Endothelial cell (in vitro differentiated cells): Measurements from ENCODE around the gene VWA8. TPM values are rescaled to one million over a fixed set of nuclear protein-coding genes. Genes with fewer than 3 reads are reported as not detected.

Experiments
- DNase-seq: peaks from one replicate; pipeline ENCODE4 v3.0.0; 2021; ENCODE audit warnings: low spot score
- H3K27ac Mint-ChIP-seq: one replicate; pipeline ENCODE4 v1.8.0; 2021; ENCODE audit warnings: mixed read lengths, inconsistent platforms; ENCODE audit not compliant: unreplicated experiment
- H3K27me3 Mint-ChIP-seq: one replicate; pipeline ENCODE4 v1.8.0; 2021; ENCODE audit warnings: mild to moderate bottlenecking, moderate library complexity, mixed read lengths, inconsistent platforms; ENCODE audit not compliant: unreplicated experiment
- H3K36me3 Mint-ChIP-seq: one replicate; pipeline ENCODE4 v1.8.0; 2021; ENCODE audit warnings: mild to moderate bottlenecking, low read depth, mixed read lengths, inconsistent platforms; ENCODE audit not compliant: unreplicated experiment
- H3K4me1 Mint-ChIP-seq: one replicate; pipeline ENCODE4 v1.8.0; 2021; ENCODE audit warnings: mild to moderate bottlenecking, mixed read lengths, inconsistent platforms; ENCODE audit not compliant: unreplicated experiment
- H3K4me3 Mint-ChIP-seq: one replicate; pipeline ENCODE4 v1.8.0; 2021; ENCODE audit warnings: mild to moderate bottlenecking, mixed read lengths, inconsistent platforms; ENCODE audit not compliant: unreplicated experiment
- H3K9me3 Mint-ChIP-seq: one replicate; pipeline ENCODE4 v1.8.0; 2021; ENCODE audit warnings: mixed read lengths, inconsistent platforms; ENCODE audit not compliant: unreplicated experiment
- CTCF ChIP-seq: fragments of 200-600 bp; sonication (generic); IDR thresholded peaks from one replicate; pipeline ENCODE4 v1.5.0; 2021; ENCODE audit warnings: antibody characterized with exemption; ENCODE audit not compliant: unreplicated experiment
- total RNA-seq: library from RNA; stranded (reverse); fragmentation: NEBNext Ultra II Directional; extraction: Animal tissue kit (Norgen Biotek cat#: 25700); gene quantifications from one replicate; pipeline ENCODE4 v1.2.1, GENCODE V29; 2021; ENCODE audit not compliant: unreplicated experiment

The VWA8 gene
- total RNA-seq, 1 donor from 2014 or later, result 8.2 TPM

- no peak for DNase-seq
These were observed 15.6 kb upstream of the VWA8 start for GRCh38 chr13:41976476-41976875.

GRCh38 chr13:41974262-41974900 lies 13.5 kb upstream of the VWA8 start:
- Mint-ChIP-seq H3K4me3 (no peak overlapping the region), H3K36me3 (no peaks in the 10 kb centered on the region), H3K4me1 (peaks cover 6% of the 10 kb centered on the region), H3K9me3 (no peaks in the 10 kb centered on the region), H3K27me3 (no peaks in the 10 kb centered on the region), H3K27ac (no peak overlapping the region)
- DNase-seq, result no peak
- TF ChIP-seq CTCF, result no peak

More at GRCh38 chr13:41976476-41976875, 15.6 kb upstream of the VWA8 start:
- H3K27me3 Mint-ChIP-seq, result no peaks in the 10 kb centered on the region
- no peak for TF ChIP-seq CTCF
- no peak overlapping the region for H3K27ac Mint-ChIP-seq
- no peaks in the 10 kb centered on the region for H3K9me3 Mint-ChIP-seq
- no peaks in the 10 kb centered on the region for H3K36me3 Mint-ChIP-seq
- no peaks in the 10 kb centered on the region for H3K4me1 Mint-ChIP-seq
- H3K4me3 Mint-ChIP-seq, result no peak overlapping the region

GRCh38 chr13:41973247-41973741 lies 12.4 kb upstream of the VWA8 start:
- no peaks in the 10 kb centered on the region for H3K9me3 Mint-ChIP-seq
- H3K4me3 Mint-ChIP-seq, result no peak overlapping the region
- peaks cover 6% of the 10 kb centered on the region for H3K4me1 Mint-ChIP-seq
- no peak for DNase-seq
- no peaks in the 10 kb centered on the region for H3K36me3 Mint-ChIP-seq
- H3K27me3 Mint-ChIP-seq, result no peaks in the 10 kb centered on the region
- H3K27ac Mint-ChIP-seq, result no peak overlapping the region
- no peak for TF ChIP-seq CTCF

GRCh38 chr13:41971848-41972247 lies 10.9 kb upstream of the VWA8 start:
- no peaks in the 10 kb centered on the region for H3K36me3 Mint-ChIP-seq
- H3K27me3 Mint-ChIP-seq, result no peaks in the 10 kb centered on the region
- no peak overlapping the region for H3K4me3 Mint-ChIP-seq
- H3K9me3 Mint-ChIP-seq, result no peaks in the 10 kb centered on the region
- no peak for DNase-seq
- no peak for TF ChIP-seq CTCF
- no peak overlapping the region for H3K27ac Mint-ChIP-seq
- H3K4me1 Mint-ChIP-seq, result peaks cover 6% of the 10 kb centered on the region

- no peak for TF ChIP-seq CTCF
- Mint-ChIP-seq H3K36me3 (no peaks in the 10 kb centered on the region), H3K9me3 (no peaks in the 10 kb centered on the region), H3K27me3 (no peaks in the 10 kb centered on the region), H3K4me1 (peaks cover 6% of the 10 kb centered on the region), H3K4me3 (no peak overlapping the region), H3K27ac (no peak overlapping the region)
- DNase-seq, result no peak
These were observed 10.0 kb upstream of the VWA8 start for GRCh38 chr13:41970918-41971317.
